ENCODE results near the gene C10orf143.
"Not testable (repeated sequence)": the region's sequence is repeated elsewhere in the genome, so short reads cannot be mapped to it uniquely, and the experiment has no call there.

The C10orf143 gene

GRCh38 chr10:130111852-130112180, 1.2 kb upstream of the C10orf143 start:
- Histone ChIP-seq H3K4me3 (ENCODE audit: insufficient read depth, low read depth, low read length) (peak overlapping the region; percentile 79), H3K9me3 (ENCODE audit: control insufficient read depth, low read length) (no peaks in the 10 kb centered on the region), H3K4me1 (ENCODE audit: control insufficient read depth, insufficient read depth, low read length) (no peaks in the 10 kb centered on the region), H3K27ac (ENCODE audit: insufficient read depth, low read depth, low read length, poor library complexity, severe bottlenecking) (peak overlapping the region; percentile 56), H3K27me3 (ENCODE audit: control insufficient read depth, insufficient read depth, low read length, poor library complexity, severe bottlenecking) (no peaks in the 10 kb centered on the region), H3K36me3 (ENCODE audit: control insufficient read depth, insufficient read depth, low read length) (no peaks in the 10 kb centered on the region)
- 82 to 84% methylated on average over 6 of the region's 6 CpGs for WGBS, 2 experiments

GRCh38 chr10:130111113-130111851, 652 bp upstream of the C10orf143 start:
- Histone ChIP-seq H3K4me1 (ENCODE audit: control insufficient read depth, insufficient read depth, low read length) (no peaks in the 10 kb centered on the region), H3K27me3 (ENCODE audit: control insufficient read depth, insufficient read depth, low read length, poor library complexity, severe bottlenecking) (no peaks in the 10 kb centered on the region), H3K36me3 (ENCODE audit: control insufficient read depth, insufficient read depth, low read length) (no peaks in the 10 kb centered on the region), H3K9me3 (ENCODE audit: control insufficient read depth, low read length) (no peaks in the 10 kb centered on the region), H3K27ac (ENCODE audit: insufficient read depth, low read depth, low read length, poor library complexity, severe bottlenecking) (peak overlapping the region; percentile 56), H3K4me3 (ENCODE audit: insufficient read depth, low read depth, low read length) (peak overlapping the region; percentile 79)
- WGBS, 2 experiments, result 2 to 3% methylated on average over 49 of the region's 49 CpGs

DNA sequence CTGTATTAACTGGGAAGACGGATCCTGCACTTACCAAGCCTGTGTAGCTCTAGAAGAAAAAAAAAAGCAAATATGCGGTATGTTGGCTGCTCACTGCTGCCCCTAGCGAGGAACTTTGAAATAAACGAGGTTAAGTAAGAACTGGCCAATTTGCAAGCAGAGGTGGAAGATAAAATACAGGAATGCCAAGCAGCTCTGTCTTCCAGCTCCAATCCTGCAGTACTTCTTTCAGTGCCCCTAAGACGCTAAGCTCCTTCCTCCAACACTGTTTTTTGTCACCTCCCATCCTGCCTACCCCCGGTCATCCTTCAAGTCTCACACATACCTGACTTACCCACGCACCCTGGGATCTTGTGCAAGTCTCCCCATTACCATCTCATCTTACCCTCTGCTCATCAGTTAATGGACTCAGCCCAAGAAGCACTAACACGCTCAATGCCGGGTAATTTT, 809 bp downstream of the C10orf143 start:
- 2% methylated on average over 9 of the region's 9 CpGs for WGBS, 2 experiments
- no peaks in the 10 kb centered on the region for H3K4me1 ChIP-seq (ENCODE audit: control insufficient read depth, insufficient read depth, low read length)
- no peaks in the 10 kb centered on the region for H3K27me3 ChIP-seq (ENCODE audit: control insufficient read depth, insufficient read depth, low read length, poor library complexity, severe bottlenecking)
- peak overlapping the region; percentile 17 for H3K27ac ChIP-seq (ENCODE audit: insufficient read depth, low read depth, low read length, poor library complexity, severe bottlenecking)
- H3K36me3 ChIP-seq (ENCODE audit: control insufficient read depth, insufficient read depth, low read length), result no peaks in the 10 kb centered on the region
- peak overlapping the region; percentile 79 for H3K4me3 ChIP-seq (ENCODE audit: insufficient read depth, low read depth, low read length)
- no peaks in the 10 kb centered on the region for H3K9me3 ChIP-seq (ENCODE audit: control insufficient read depth, low read length)

DNA sequence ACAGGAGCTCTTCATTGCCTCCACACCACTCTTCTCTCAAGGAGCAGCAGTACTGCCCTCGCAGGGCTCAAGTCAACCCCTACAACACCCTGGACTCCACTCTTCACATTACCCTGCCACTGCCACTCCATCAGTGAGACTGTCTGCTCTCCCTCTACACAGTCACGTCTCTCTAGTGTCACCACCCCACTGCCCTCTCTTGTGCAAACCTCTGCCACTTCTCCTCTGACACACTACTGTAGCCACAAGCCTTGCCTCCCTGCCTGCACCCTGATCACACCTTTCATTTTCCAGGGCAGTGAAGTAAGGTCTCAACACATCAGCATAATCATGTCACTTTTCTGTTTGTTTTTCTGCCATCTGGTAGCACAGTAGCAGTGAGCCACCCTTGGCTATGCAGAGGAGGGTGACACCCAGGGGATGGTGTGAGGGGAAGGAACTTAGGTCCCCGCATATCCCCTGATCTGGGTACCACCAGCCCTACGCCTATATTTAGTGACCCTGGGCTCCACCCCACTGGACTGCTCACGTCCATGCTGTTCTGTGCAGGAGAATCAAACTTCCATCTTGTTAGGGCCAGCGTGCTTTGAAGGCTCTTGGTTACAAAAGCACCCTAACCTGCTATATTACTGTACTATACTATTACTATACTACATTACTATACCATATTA, 1.6 kb downstream of the C10orf143 start:
- Histone ChIP-seq H3K9me3 (ENCODE audit: control insufficient read depth, low read length) (no peaks in the 10 kb centered on the region), H3K4me1 (ENCODE audit: control insufficient read depth, insufficient read depth, low read length) (no peaks in the 10 kb centered on the region), H3K36me3 (ENCODE audit: control insufficient read depth, insufficient read depth, low read length) (no peaks in the 10 kb centered on the region), H3K27me3 (ENCODE audit: control insufficient read depth, insufficient read depth, low read length, poor library complexity, severe bottlenecking) (no peaks in the 10 kb centered on the region), H3K4me3 (ENCODE audit: insufficient read depth, low read depth, low read length) (no peak overlapping the region), H3K27ac (ENCODE audit: insufficient read depth, low read depth, low read length, poor library complexity, severe bottlenecking) (no peak overlapping the region)
- WGBS, 2 experiments, result 70 to 75% methylated on average over 6 of the region's 6 CpGs

- H3K27ac ChIP-seq (ENCODE audit: insufficient read depth, low read depth, low read length, poor library complexity, severe bottlenecking); H3K27me3 ChIP-seq (ENCODE audit: control insufficient read depth, insufficient read depth, low read length, poor library complexity, severe bottlenecking); H3K4me3 ChIP-seq (ENCODE audit: insufficient read depth, low read depth, low read length); H3K4me1 ChIP-seq (ENCODE audit: control insufficient read depth, insufficient read depth, low read length); H3K9me3 ChIP-seq (ENCODE audit: control insufficient read depth, low read length); H3K36me3 ChIP-seq (ENCODE audit: control insufficient read depth, insufficient read depth, low read length): not testable (repeated sequence)
- WGBS, 2 experiments, result 93 to 94% methylated on average over 8 of the region's 8 CpGs
Observed at GRCh38 chr10:130108146-130108545, 2.5 kb downstream of the C10orf143 start.

GRCh38 chr10:130105724-130106123, 4.9 kb downstream of the C10orf143 start:
- H3K9me3 ChIP-seq (ENCODE audit: control insufficient read depth, low read length), result no peaks in the 10 kb centered on the region
- H3K36me3 ChIP-seq (ENCODE audit: control insufficient read depth, insufficient read depth, low read length), result no peaks in the 10 kb centered on the region
- WGBS, 2 experiments, result 57 to 63% methylated on average over 24 of the region's 24 CpGs
- H3K27me3 ChIP-seq (ENCODE audit: control insufficient read depth, insufficient read depth, low read length, poor library complexity, severe bottlenecking), result no peaks in the 10 kb centered on the region
- H3K4me3 ChIP-seq (ENCODE audit: insufficient read depth, low read depth, low read length), result no peak overlapping the region
- no peaks in the 10 kb centered on the region for H3K4me1 ChIP-seq (ENCODE audit: control insufficient read depth, insufficient read depth, low read length)
- no peak overlapping the region for H3K27ac ChIP-seq (ENCODE audit: insufficient read depth, low read depth, low read length, poor library complexity, severe bottlenecking)

DNA sequence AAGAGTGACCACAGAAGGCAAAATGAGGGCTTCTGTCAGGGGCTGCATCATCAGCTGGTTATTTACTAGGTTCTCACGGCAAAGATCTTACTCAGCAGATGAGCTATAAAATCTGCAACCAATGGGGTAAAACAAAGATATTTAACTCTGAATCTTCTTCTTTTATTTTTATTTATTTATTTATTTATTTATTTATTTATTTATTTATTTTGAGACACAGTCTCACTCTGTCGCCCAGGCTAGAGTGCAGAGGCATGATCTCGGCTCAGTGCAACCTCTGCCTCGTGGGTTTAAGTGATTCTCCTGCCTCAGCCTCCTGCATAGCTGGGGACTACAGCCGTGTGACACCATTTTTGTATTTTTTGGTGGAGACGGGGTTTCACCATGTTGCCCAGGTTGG, 11.3 kb downstream of the C10orf143 start:
- WGBS, 2 experiments, result 94 to 95% methylated on average over 6 of the region's 6 CpGs
- Histone ChIP-seq H3K27ac (ENCODE audit: insufficient read depth, low read depth, low read length, poor library complexity, severe bottlenecking) (no peak overlapping the region), H3K4me1 (ENCODE audit: control insufficient read depth, insufficient read depth, low read length) (no peaks in the 10 kb centered on the region)

GRCh38 chr10:130090565-130090964, 20.1 kb downstream of the C10orf143 start:
- 80 to 84% methylated on average over 5 of the region's 5 CpGs for WGBS, 2 experiments
- H3K36me3 ChIP-seq (ENCODE audit: control insufficient read depth, insufficient read depth, low read length); H3K9me3 ChIP-seq (ENCODE audit: control insufficient read depth, low read length); H3K27me3 ChIP-seq (ENCODE audit: control insufficient read depth, insufficient read depth, low read length, poor library complexity, severe bottlenecking); H3K4me1 ChIP-seq (ENCODE audit: control insufficient read depth, insufficient read depth, low read length); H3K27ac ChIP-seq (ENCODE audit: insufficient read depth, low read depth, low read length, poor library complexity, severe bottlenecking); H3K4me3 ChIP-seq (ENCODE audit: insufficient read depth, low read depth, low read length): not testable (repeated sequence)

More for the DNA sequence above, 11.3 kb downstream of the C10orf143 start:
- H3K4me3 ChIP-seq (ENCODE audit: insufficient read depth, low read depth, low read length), result no peak overlapping the region
- no peaks in the 10 kb centered on the region for H3K36me3 ChIP-seq (ENCODE audit: control insufficient read depth, insufficient read depth, low read length)
- H3K9me3 ChIP-seq (ENCODE audit: control insufficient read depth, low read length), result no peaks in the 10 kb centered on the region
- H3K27me3 ChIP-seq (ENCODE audit: control insufficient read depth, insufficient read depth, low read length, poor library complexity, severe bottlenecking), result no peaks in the 10 kb centered on the region

GRCh38 chr10:130080461-130080814, 30.2 kb downstream of the C10orf143 start:
- Histone ChIP-seq H3K27ac (ENCODE audit: insufficient read depth, low read depth, low read length, poor library complexity, severe bottlenecking) (no peak overlapping the region), H3K4me3 (ENCODE audit: insufficient read depth, low read depth, low read length) (no peak overlapping the region), H3K4me1 (ENCODE audit: control insufficient read depth, insufficient read depth, low read length) (no peaks in the 10 kb centered on the region), H3K36me3 (ENCODE audit: control insufficient read depth, insufficient read depth, low read length) (no peaks in the 10 kb centered on the region), H3K9me3 (ENCODE audit: control insufficient read depth, low read length) (no peaks in the 10 kb centered on the region), H3K27me3 (ENCODE audit: control insufficient read depth, insufficient read depth, low read length, poor library complexity, severe bottlenecking) (no peaks in the 10 kb centered on the region)
- 86 to 93% methylated on average over 2 of the region's 2 CpGs for WGBS, 2 experiments

DNA sequence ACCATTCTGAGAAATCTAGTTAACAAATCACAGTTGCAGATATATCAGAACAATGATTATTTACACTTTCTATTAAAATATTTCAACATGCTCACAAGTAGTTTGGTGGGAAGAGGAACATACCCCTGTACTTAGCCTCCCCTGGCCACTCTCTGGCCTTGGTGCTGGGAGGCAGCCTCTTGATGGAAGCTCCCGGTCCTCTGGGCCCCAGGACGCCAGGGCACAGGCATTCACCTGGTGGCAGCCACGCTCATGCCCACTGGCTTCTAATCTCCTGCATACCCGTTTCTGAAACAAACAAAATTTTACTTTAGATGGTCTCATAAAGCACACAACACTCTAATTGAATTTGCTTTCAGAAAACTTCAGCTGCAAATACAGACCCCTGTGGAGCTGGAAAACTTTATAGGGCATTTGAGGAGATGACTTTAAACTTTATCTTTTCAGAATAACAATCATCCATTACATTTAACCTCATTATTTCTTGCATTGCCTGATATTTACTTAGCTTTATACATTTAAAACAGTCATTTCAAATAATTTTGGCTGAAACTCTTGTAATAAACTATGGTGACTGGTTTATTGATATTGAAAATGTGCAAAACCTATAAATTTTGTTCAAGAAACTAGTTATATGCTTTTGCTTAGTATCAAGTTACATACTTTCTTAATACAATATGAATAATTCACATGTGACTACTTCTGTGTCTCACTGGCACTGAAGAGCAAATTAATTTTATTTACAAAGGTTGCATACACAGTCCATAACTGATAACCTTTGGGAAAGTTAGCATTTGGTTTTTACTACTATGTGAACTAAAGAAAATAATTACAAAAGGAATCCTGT, 30.8 kb downstream of the C10orf143 start:
- Histone ChIP-seq H3K4me3 (ENCODE audit: insufficient read depth, low read depth, low read length) (no peak overlapping the region), H3K9me3 (ENCODE audit: control insufficient read depth, low read length) (no peaks in the 10 kb centered on the region), H3K27ac (ENCODE audit: insufficient read depth, low read depth, low read length, poor library complexity, severe bottlenecking) (no peak overlapping the region), H3K27me3 (ENCODE audit: control insufficient read depth, insufficient read depth, low read length, poor library complexity, severe bottlenecking) (no peaks in the 10 kb centered on the region), H3K36me3 (ENCODE audit: control insufficient read depth, insufficient read depth, low read length) (no peaks in the 10 kb centered on the region), H3K4me1 (ENCODE audit: control insufficient read depth, insufficient read depth, low read length) (no peaks in the 10 kb centered on the region)
- WGBS, 2 experiments, result 62 to 71% methylated on average over 4 of the region's 4 CpGs
